Osteoblast (primary cell): Measurements from ENCODE around the gene PPP2R5D. TPM values are rescaled to one million over a fixed set of nuclear protein-coding genes. Genes with fewer than 3 reads are reported as not detected.
"Not testable (repeated sequence)": the region's sequence is repeated elsewhere in the genome, so short reads cannot be mapped to it uniquely, and the experiment has no call there.

Experiments used
- DNase-seq: peaks from one replicate; pipeline ENCODE4 v3.0.0; 2011; ENCODE audit warnings: low spot score, mixed read lengths; ENCODE audit not compliant: insufficient read length; ENCODE audit errors: missing footprints
- H2AFZ ChIP-seq: 2 replicates; pipeline ENCODE4 v1.6.0; 2011; ENCODE audit warnings: mild to moderate bottlenecking, low read length
- H3K27ac ChIP-seq: 2 replicates; pipeline ENCODE4 v1.5.1; 2011; ENCODE audit warnings: mild to moderate bottlenecking, low read depth, low read length, moderate library complexity
- H3K27me3 ChIP-seq: 2 replicates; pipeline ENCODE4 v1.6.0; 2012; ENCODE audit warnings: mild to moderate bottlenecking, control low read depth, inconsistent platforms, low read length, moderate library complexity; ENCODE audit not compliant: insufficient read depth
- H3K36me3 ChIP-seq: 2 replicates; pipeline ENCODE4 v1.5.1; 2011; ENCODE audit warnings: mild to moderate bottlenecking, low read length, control low read depth, moderate library complexity; ENCODE audit not compliant: insufficient read depth
- H3K4me1 ChIP-seq: 2 replicates; pipeline ENCODE4 v1.5.1; 2011; ENCODE audit warnings: mild to moderate bottlenecking, low read length, control low read depth, moderate library complexity; ENCODE audit not compliant: insufficient read depth
- H3K4me2 ChIP-seq: 2 replicates; pipeline ENCODE4 v1.6.0; 2011; ENCODE audit warnings: mild to moderate bottlenecking, low read length; ENCODE audit not compliant: insufficient read depth
- H3K4me3 ChIP-seq: fragments of 200-600 bp; sonication (generic); 3 replicates; pipeline ENCODE4 v1.5.1; 2012; ENCODE audit warnings: mild to moderate bottlenecking, low read length, inconsistent platforms; ENCODE audit not compliant: insufficient read depth
- H3K79me2 ChIP-seq: 2 replicates; pipeline ENCODE4 v1.6.0; 2012; ENCODE audit warnings: mild to moderate bottlenecking, low read length, control low read depth, inconsistent platforms; ENCODE audit not compliant: insufficient read depth
- H3K9me3 ChIP-seq: 2 replicates; pipeline ENCODE4 v1.5.1; 2011; ENCODE audit warnings: low read depth, low read length, control low read depth
- H4K20me1 ChIP-seq: 2 replicates; pipeline ENCODE4 v1.6.0; 2012; ENCODE audit warnings: mild to moderate bottlenecking, low read length, control low read depth; ENCODE audit not compliant: insufficient read depth
- CTCF ChIP-seq: IDR thresholded peaks from 2 replicates; pipeline ENCODE4 v1.5.1; 2011; ENCODE audit warnings: mild to moderate bottlenecking, low read depth, low read length, moderate library complexity; ENCODE audit errors: extremely low read depth
- total RNA-seq: library from RNA; depleted of rRNA; stranded (reverse); fragments of >200 nt; gene quantifications from 2 replicates; pipeline ENCODE4 v1.2.3, GENCODE V29; 2012

The PPP2R5D gene
- total RNA-seq, 1 donor, result 30.8 TPM

- H2AFZ ChIP-seq, result no peak overlapping the region
- H3K36me3 ChIP-seq, result peaks cover 17% of the 10 kb centered on the region
- H3K4me3 ChIP-seq, result no peak overlapping the region
- TF ChIP-seq CTCF, result no peak
- no peak overlapping the region for H3K4me2 ChIP-seq
- no peak overlapping the region for H3K27ac ChIP-seq
- no peaks in the 10 kb centered on the region for H3K4me1 ChIP-seq
- H3K79me2 ChIP-seq, result peaks cover under 1% of the 10 kb centered on the region
- no peaks in the 10 kb centered on the region for H3K27me3 ChIP-seq
- DNase-seq, result peak; percentile 9
- no peaks in the 10 kb centered on the region for H3K9me3 ChIP-seq
- peaks cover 3% of the 10 kb centered on the region for H4K20me1 ChIP-seq
These were observed 43.8 kb upstream of the PPP2R5D start for GRCh38 chr6:42940493-42941045.

- H4K20me1 ChIP-seq, H3K4me3 ChIP-seq, H3K27me3 ChIP-seq, H2AFZ ChIP-seq, H3K9me3 ChIP-seq, H3K4me1 ChIP-seq, H3K79me2 ChIP-seq, H3K27ac ChIP-seq, DNase-seq, H3K4me2 ChIP-seq: not testable (repeated sequence)
- H3K36me3 ChIP-seq, result peaks cover 11% of the 10 kb centered on the region
These were observed 43.0 kb upstream of the PPP2R5D start for GRCh38 chr6:42941356-42941755.

GRCh38 chr6:42942444-42942843 is 41.9 kb upstream of the PPP2R5D start:
- no peaks in the 10 kb centered on the region for H3K9me3 ChIP-seq
- peaks cover 3% of the 10 kb centered on the region for H4K20me1 ChIP-seq
- peaks cover 11% of the 10 kb centered on the region for H3K36me3 ChIP-seq
- H2AFZ ChIP-seq, result no peak overlapping the region
- no peaks in the 10 kb centered on the region for H3K4me1 ChIP-seq
- no peak overlapping the region for H3K4me3 ChIP-seq
- TF ChIP-seq CTCF, result no peak
- H3K27me3 ChIP-seq, result no peaks in the 10 kb centered on the region
- no peak overlapping the region for H3K4me2 ChIP-seq
- H3K27ac ChIP-seq, result no peak overlapping the region
- H3K79me2 ChIP-seq, result no peaks in the 10 kb centered on the region
- DNase-seq, result no peak

GRCh38 chr6:42947950-42948349 is 36.4 kb upstream of the PPP2R5D start:
- H3K27ac ChIP-seq, result no peak overlapping the region

More at GRCh38 chr6:42947950-42948349, 36.4 kb upstream of the PPP2R5D start:
- H3K79me2 ChIP-seq, result no peaks in the 10 kb centered on the region
- H3K27me3 ChIP-seq, result no peaks in the 10 kb centered on the region
- H2AFZ ChIP-seq, result no peak overlapping the region
- no peaks in the 10 kb centered on the region for H3K4me1 ChIP-seq
- DNase-seq, result peak; percentile 23
- no peak overlapping the region for H3K4me2 ChIP-seq
- H3K4me3 ChIP-seq, result no peak overlapping the region
- H3K36me3 ChIP-seq, result peaks cover 3% of the 10 kb centered on the region
- no peaks in the 10 kb centered on the region for H3K9me3 ChIP-seq
- H4K20me1 ChIP-seq, result no peaks in the 10 kb centered on the region
- TF ChIP-seq CTCF, result no peak
